ENCODE results near the gene LRRC63.

Gene LRRC63

GRCh38 chr13:46315491-46316075 lies 103.9 kb downstream of the LRRC63 start:
- H3K27ac ChIP-seq: no peak overlapping the region
- TF ChIP-seq CTCF (conservative IDR thresholded peaks at IDR 0.05) (no peak), ZFX (IDR thresholded peaks at IDR 0.05) (no peak)

GRCh38 chr13:46317120-46317519 lies 105.4 kb downstream of the LRRC63 start:
- TF ChIP-seq ZFX (IDR thresholded peaks at IDR 0.05) (no peak), CTCF (conservative IDR thresholded peaks at IDR 0.05) (peak; percentile 48)
- no peak overlapping the region for H3K27ac ChIP-seq

DNA sequence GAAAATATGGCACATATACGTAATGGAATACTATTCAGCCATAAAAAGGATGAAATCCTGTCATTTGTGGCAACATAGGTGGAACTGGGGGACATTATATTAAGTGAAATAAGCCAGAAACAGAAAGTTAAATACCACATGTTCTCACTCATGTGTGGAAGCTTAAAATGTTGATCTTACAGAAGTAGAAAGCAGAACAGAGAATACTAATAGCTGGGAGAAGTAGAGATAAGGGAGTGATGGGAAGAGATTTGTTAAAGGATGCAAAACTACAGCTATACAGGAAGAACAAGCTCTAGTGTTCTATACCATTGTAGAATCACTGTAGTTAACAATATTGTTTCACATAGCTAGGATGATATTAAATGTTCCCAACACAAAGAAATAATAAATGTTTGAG lies 107.3 kb downstream of the LRRC63 start:
- no peak overlapping the region for H3K27ac ChIP-seq
- TF ChIP-seq CTCF (conservative IDR thresholded peaks at IDR 0.05) (no peak), ZFX (IDR thresholded peaks at IDR 0.05) (no peak)

GRCh38 chr13:46320406-46320805 lies 108.7 kb downstream of the LRRC63 start:
- no peak overlapping the region for H3K27ac ChIP-seq
- TF ChIP-seq ZFX (IDR thresholded peaks at IDR 0.05): no peak
- TF ChIP-seq CTCF (conservative IDR thresholded peaks at IDR 0.05): no peak

GRCh38 chr13:46320821-46321220 lies 109.1 kb downstream of the LRRC63 start:
- TF ChIP-seq CTCF (conservative IDR thresholded peaks at IDR 0.05): no peak
- TF ChIP-seq ZFX (IDR thresholded peaks at IDR 0.05): no peak
- no peak overlapping the region for H3K27ac ChIP-seq

DNA sequence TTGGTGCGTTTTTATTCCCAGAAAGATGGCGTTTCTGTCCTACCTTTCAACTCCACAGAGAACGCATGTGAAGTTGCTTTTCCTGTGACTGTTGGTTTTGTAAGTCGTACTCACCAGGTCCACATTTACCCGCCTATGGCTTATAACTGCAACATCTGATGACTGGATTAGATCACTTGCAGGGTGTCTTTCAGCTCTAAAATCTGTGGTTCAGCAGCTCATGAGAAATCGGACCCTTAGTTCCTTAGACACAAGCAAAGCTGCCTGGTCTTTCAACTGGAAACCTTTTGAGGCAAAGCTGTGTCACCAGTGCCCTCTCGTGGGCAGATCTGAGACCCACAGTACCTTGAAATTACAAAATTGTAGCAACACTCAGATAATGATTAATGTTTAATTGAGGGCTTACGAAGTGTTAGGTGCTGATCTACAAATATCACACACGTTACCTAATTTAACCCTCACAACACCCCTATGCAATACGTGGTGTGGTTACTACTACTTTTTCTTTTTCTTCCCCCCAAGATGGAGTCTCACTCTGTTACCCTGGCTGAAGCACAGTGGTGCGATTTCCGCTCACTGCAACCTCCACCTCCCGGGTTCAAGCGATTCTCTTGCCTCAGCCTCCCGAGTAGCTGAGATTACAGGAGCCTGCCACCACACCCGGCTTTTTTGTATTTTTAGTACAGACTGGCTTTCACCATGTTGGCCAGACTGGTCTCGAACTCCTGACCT lies 109.9 kb downstream of the LRRC63 start:
- TF ChIP-seq CTCF (conservative IDR thresholded peaks at IDR 0.05) (peak; percentile 85), ZFX (IDR thresholded peaks at IDR 0.05) (no peak)
- H3K27ac ChIP-seq: no peak overlapping the region

GRCh38 chr13:46324976-46325375 lies 113.2 kb downstream of the LRRC63 start:
- no peak overlapping the region for H3K27ac ChIP-seq
- TF ChIP-seq CTCF (conservative IDR thresholded peaks at IDR 0.05) (no peak), ZFX (IDR thresholded peaks at IDR 0.05) (no peak)
